HepG2 (cell line): ENCODE data around the gene THRAP3. TPM values are rescaled to one million over a fixed set of nuclear protein-coding genes. Genes with fewer than 3 reads are reported as not detected.

Experiments
- ARID2 ChIP-seq: sonication (generic); formaldehyde crosslinking; IDR thresholded peaks from 2 replicates; pipeline ENCODE4 v1.8.1; 2022; ENCODE audit warnings: mild to moderate bottlenecking, missing genetic modification reagents, borderline replicate concordance
- ARNT ChIP-seq: fragments of 450-650 bp; IDR thresholded peaks from 2 replicates; pipeline ENCODE4 v1.6.1; 2017
- CBX2 ChIP-seq, 2 experiments: fragments of 200-600 bp in 1 of 2; sonication (generic); formaldehyde crosslinking in 1 of 2; IDR thresholded peaks; 2 replicates each; pipeline versions ENCODE4 v1.7.0 to v1.8.1; 2018 to 2022; ENCODE audit warnings: low read depth in 2 of 2, low read length in 1 of 2, mild to moderate bottlenecking in 1 of 2, missing genetic modification reagents in 1 of 2
- NFKB2 ChIP-seq: sonication (generic); formaldehyde crosslinking; IDR thresholded peaks from 2 replicates; pipeline ENCODE4 v1.4.0; 2020; ENCODE audit warnings: missing genetic modification reagents, borderline replicate concordance
- NRL ChIP-seq: sonication (generic); formaldehyde crosslinking; IDR thresholded peaks from 2 replicates; pipeline ENCODE4 v1.5.0; 2020; ENCODE audit warnings: missing genetic modification reagents, mild to moderate bottlenecking, moderate library complexity, borderline replicate concordance
- POLR2G ChIP-seq: fragments of 200-400 bp; formaldehyde crosslinking; IDR thresholded peaks from 2 replicates; pipeline ENCODE4 v1.6.1; 2018; ENCODE audit warnings: mild to moderate bottlenecking, low read depth, low read length, moderate library complexity
- TARDBP ChIP-seq: sonication (generic); formaldehyde crosslinking; IDR thresholded peaks from 2 replicates; pipeline ENCODE4 v1.8.0; 2022; ENCODE audit warnings: mild to moderate bottlenecking, missing genetic modification reagents
- ZNF12 ChIP-seq: sonication (generic); formaldehyde crosslinking; IDR thresholded peaks from 2 replicates; pipeline ENCODE4 v1.5.0; 2020; ENCODE audit warnings: missing genetic modification reagents
- ZNF543 ChIP-seq: sonication (generic); formaldehyde crosslinking; IDR thresholded peaks from 2 replicates; pipeline ENCODE4 v1.4.0; 2020; ENCODE audit warnings: mild to moderate bottlenecking, missing genetic modification reagents
- ZNF564 ChIP-seq: sonication (generic); formaldehyde crosslinking; IDR thresholded peaks from 2 replicates; pipeline ENCODE4 v1.8.1; 2023; ENCODE audit warnings: mild to moderate bottlenecking, missing genetic modification reagents
- ZSCAN9 ChIP-seq: IDR thresholded peaks from 2 replicates; pipeline ENCODE4 v1.6.1; 2016; ENCODE audit warnings: borderline replicate concordance
- polyA plus RNA-seq, 8 experiments: library from polyadenylated mRNA; depleted of rRNA in 3 of 8; stranded (reverse) in 7 of 8; unstranded in 1 of 8; fragments of >200 nt; fragmentation: Illumina TruSeq in 4 of 8; extraction: Trizol in 4 of 8; gene quantifications; 2 replicates each; pipeline versions ENCODE4 v1.2.1 to v1.2.3, GENCODE V29; 2011 to 2016; ENCODE audit warnings: low read depth in 4 of 8, missing spikeins in 1 of 8, mixed read lengths in 1 of 8; ENCODE audit not compliant: insufficient read depth in 1 of 8
- total RNA-seq, 5 experiments: library from RNA; depleted of rRNA; stranded (reverse); fragments of >200 nt; fragmentation: Illumina TruSeq; extraction: Trizol; gene quantifications; 2 replicates each; pipeline ENCODE4 v1.2.3, GENCODE V29; 2016; ENCODE audit warnings: low read depth in 1 of 5
- TF ChIP-seq, protein P1 (sequence below): sonication (generic); formaldehyde crosslinking; IDR thresholded peaks from 2 replicates; pipeline ENCODE4 v1.5.0; 2020; ENCODE audit warnings: mild to moderate bottlenecking, missing genetic modification reagents, borderline replicate concordance
- TF ChIP-seq, protein P2 (sequence below): sonication (generic); formaldehyde crosslinking; conservative IDR thresholded peaks from 2 replicates; pipeline ENCODE4 v1.4.0; 2020; ENCODE audit warnings: missing genetic modification reagents
- TF ChIP-seq, protein P3 (sequence below): sonication (generic); formaldehyde crosslinking; IDR thresholded peaks from 2 replicates; pipeline ENCODE4 v1.4.0; 2020; ENCODE audit warnings: missing genetic modification reagents
- TF ChIP-seq, protein P4 (sequence below): sonication (generic); formaldehyde crosslinking; IDR thresholded peaks from 2 replicates; pipeline ENCODE4; 2020; ENCODE audit warnings: missing genetic modification reagents, mild to moderate bottlenecking, borderline replicate concordance

THRAP3 gene
- total and polyA plus RNA-seq, 2 of the 13 experiments (the other 11 are each of a cell fraction or from before 2014, with no cell fraction given): 45.0 to 92.6 TPM

DNA sequence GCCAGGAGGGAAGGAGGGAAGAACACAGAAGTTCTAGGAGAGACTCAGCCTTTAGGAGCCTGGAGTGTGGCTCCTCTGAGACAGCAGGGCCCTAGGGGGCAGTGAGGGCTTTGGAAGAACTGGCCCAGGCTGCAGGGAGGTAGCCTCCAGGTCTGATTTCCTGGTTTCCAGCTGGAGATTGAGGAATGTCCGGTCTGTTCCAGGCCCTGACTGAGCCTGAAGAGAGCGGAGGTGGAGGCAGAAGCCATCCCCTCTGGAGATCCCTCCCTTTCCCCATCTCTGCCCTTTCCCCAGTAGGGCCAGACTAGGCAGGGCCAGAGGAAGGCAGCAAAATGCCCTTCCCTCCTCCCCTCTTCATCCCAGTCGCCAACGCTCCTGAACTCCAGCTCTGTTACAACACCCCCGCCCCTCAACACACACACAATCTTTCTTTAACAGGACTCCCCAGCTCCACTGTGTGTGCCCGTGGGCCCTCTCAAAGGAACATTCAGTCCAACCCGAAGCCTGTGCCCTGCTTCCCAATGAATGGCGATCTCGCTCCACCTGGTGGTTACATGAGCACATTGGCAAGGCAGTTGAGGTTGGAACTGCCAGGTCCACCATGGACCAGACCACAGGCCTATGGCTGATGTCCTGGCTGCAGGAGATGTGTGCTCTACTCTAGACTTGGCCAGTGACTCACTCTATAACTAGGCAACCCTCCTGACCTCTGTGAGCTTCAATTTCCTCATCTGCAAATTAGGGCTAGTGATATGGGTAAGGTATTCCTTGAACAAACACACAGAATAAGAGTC is 36.2 kb upstream of the THRAP3 start (continued):
- TF ChIP-seq, protein P1, sequence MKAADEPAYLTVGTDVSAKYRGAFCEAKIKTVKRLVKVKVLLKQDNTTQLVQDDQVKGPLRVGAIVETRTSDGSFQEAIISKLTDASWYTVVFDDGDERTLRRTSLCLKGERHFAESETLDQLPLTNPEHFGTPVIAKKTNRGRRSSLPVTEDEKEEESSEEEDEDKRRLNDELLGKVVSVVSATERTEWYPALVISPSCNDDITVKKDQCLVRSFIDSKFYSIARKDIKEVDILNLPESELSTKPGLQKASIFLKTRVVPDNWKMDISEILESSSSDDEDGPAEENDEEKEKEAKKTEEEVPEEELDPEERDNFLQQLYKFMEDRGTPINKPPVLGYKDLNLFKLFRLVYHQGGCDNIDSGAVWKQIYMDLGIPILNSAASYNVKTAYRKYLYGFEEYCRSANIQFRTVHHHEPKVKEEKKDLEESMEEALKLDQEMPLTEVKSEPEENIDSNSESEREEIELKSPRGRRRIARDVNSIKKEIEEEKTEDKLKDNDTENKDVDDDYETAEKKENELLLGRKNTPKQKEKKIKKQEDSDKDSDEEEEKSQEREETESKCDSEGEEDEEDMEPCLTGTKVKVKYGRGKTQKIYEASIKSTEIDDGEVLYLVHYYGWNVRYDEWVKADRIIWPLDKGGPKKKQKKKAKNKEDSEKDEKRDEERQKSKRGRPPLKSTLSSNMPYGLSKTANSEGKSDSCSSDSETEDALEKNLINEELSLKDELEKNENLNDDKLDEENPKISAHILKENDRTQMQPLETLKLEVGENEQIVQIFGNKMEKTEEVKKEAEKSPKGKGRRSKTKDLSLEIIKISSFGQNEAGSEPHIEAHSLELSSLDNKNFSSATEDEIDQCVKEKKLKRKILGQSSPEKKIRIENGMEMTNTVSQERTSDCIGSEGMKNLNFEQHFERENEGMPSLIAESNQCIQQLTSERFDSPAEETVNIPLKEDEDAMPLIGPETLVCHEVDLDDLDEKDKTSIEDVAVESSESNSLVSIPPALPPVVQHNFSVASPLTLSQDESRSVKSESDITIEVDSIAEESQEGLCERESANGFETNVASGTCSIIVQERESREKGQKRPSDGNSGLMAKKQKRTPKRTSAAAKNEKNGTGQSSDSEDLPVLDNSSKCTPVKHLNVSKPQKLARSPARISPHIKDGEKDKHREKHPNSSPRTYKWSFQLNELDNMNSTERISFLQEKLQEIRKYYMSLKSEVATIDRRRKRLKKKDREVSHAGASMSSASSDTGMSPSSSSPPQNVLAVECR (CRISPR knock-in tag): no peak; the same call in 1 of the 2 replicates
- TF ChIP-seq ZNF12: no peak
- TF ChIP-seq ZNF564: peak; percentile 42; the same call in 1 of the 2 replicates
- no peak for TF ChIP-seq NRL
- no peak for TF ChIP-seq ZNF543 (CRISPR knock-in tag)
- TF ChIP-seq POLR2G: no peak
- TF ChIP-seq ARNT: no peak
- TF ChIP-seq, protein P2, sequence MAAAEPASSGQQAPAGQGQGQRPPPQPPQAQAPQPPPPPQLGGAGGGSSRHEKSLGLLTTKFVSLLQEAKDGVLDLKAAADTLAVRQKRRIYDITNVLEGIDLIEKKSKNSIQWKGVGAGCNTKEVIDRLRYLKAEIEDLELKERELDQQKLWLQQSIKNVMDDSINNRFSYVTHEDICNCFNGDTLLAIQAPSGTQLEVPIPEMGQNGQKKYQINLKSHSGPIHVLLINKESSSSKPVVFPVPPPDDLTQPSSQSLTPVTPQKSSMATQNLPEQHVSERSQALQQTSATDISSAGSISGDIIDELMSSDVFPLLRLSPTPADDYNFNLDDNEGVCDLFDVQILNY: no peak
- TF ChIP-seq CBX2 (IDR thresholded peaks at IDR 0.05; ENCODE audit: low read depth, low read length): no peak
- TF ChIP-seq CBX2 (CRISPR knock-in tag; IDR thresholded peaks at IDR 0.05; ENCODE audit: low read depth): no peak
- 0 out of 2 replicates have a peak, but pooled peaks have one; percentile 52 for TF ChIP-seq ZSCAN9 (CRISPR knock-in tag)
- TF ChIP-seq, protein P3, sequence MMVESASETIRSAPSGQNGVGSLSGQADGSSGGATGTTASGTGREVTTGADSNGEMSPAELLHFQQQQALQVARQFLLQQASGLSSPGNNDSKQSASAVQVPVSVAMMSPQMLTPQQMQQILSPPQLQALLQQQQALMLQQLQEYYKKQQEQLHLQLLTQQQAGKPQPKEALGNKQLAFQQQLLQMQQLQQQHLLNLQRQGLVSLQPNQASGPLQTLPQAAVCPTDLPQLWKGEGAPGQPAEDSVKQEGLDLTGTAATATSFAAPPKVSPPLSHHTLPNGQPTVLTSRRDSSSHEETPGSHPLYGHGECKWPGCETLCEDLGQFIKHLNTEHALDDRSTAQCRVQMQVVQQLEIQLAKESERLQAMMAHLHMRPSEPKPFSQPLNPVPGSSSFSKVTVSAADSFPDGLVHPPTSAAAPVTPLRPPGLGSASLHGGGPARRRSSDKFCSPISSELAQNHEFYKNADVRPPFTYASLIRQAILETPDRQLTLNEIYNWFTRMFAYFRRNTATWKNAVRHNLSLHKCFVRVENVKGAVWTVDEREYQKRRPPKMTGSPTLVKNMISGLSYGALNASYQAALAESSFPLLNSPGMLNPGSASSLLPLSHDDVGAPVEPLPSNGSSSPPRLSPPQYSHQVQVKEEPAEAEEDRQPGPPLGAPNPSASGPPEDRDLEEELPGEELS (CRISPR knock-in tag): no peak
- 0 out of 2 replicates have a peak, but pooled peaks have one; percentile 67 for TF ChIP-seq TARDBP (CRISPR knock-in tag)
- TF ChIP-seq NFKB2 (CRISPR knock-in tag): peak; percentile 48; the same call in 1 of the 2 replicates
- TF ChIP-seq ARID2 (CRISPR knock-in tag): no peak
- TF ChIP-seq, protein P4, sequence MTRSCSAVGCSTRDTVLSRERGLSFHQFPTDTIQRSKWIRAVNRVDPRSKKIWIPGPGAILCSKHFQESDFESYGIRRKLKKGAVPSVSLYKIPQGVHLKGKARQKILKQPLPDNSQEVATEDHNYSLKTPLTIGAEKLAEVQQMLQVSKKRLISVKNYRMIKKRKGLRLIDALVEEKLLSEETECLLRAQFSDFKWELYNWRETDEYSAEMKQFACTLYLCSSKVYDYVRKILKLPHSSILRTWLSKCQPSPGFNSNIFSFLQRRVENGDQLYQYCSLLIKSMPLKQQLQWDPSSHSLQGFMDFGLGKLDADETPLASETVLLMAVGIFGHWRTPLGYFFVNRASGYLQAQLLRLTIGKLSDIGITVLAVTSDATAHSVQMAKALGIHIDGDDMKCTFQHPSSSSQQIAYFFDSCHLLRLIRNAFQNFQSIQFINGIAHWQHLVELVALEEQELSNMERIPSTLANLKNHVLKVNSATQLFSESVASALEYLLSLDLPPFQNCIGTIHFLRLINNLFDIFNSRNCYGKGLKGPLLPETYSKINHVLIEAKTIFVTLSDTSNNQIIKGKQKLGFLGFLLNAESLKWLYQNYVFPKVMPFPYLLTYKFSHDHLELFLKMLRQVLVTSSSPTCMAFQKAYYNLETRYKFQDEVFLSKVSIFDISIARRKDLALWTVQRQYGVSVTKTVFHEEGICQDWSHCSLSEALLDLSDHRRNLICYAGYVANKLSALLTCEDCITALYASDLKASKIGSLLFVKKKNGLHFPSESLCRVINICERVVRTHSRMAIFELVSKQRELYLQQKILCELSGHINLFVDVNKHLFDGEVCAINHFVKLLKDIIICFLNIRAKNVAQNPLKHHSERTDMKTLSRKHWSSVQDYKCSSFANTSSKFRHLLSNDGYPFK (CRISPR knock-in tag): 0 out of 2 replicates have a peak, but pooled peaks have one; percentile 53
